ENCODE measurements around the gene TFDP1.
"Not testable (repeated sequence)": the region's sequence is repeated elsewhere in the genome, so short reads cannot be mapped to it uniquely, and the experiment has no call there.

TFDP1 gene

GRCh38 chr13:113562085-113562749 is 22.3 kb upstream of the TFDP1 start:
- peak; percentile 52 for TF ChIP-seq CTCF (IDR thresholded peaks at IDR 0.05; ENCODE audit: extremely low read depth, missing control alignments)
- peak; percentile 82 for DNase-seq (ENCODE audit: low spot score)

- TF ChIP-seq CTCF (IDR thresholded peaks at IDR 0.05; ENCODE audit: extremely low read depth, missing control alignments) = no peak
- DNase-seq (ENCODE audit: low spot score) = no peak
Observed at GRCh38 chr13:113562844-113563243, 21.7 kb upstream of the TFDP1 start.

GRCh38 chr13:113563511-113563910 is 21.0 kb upstream of the TFDP1 start:
- DNase-seq (ENCODE audit: low spot score) = not testable (repeated sequence)

- no peak for DNase-seq (ENCODE audit: low spot score)
- TF ChIP-seq CTCF (IDR thresholded peaks at IDR 0.05; ENCODE audit: extremely low read depth, missing control alignments) = no peak
Observed at GRCh38 chr13:113564331-113565023, 20.1 kb upstream of the TFDP1 start.

GRCh38 chr13:113565526-113566226 is 18.9 kb upstream of the TFDP1 start:
- DNase-seq (ENCODE audit: low spot score) = no peak
- no peak for TF ChIP-seq CTCF (IDR thresholded peaks at IDR 0.05; ENCODE audit: extremely low read depth, missing control alignments)

- no peak for TF ChIP-seq CTCF (IDR thresholded peaks at IDR 0.05; ENCODE audit: extremely low read depth, missing control alignments)
- no peak for DNase-seq (ENCODE audit: low spot score)
Observed at GRCh38 chr13:113566227-113566561, 18.4 kb upstream of the TFDP1 start.

GRCh38 chr13:113567681-113568080 is 16.9 kb upstream of the TFDP1 start:
- TF ChIP-seq CTCF (IDR thresholded peaks at IDR 0.05; ENCODE audit: extremely low read depth, missing control alignments) = no peak
- no peak for DNase-seq (ENCODE audit: low spot score)

Measured in GM20000 (cell line).